GM12891 (cell line): ENCODE data around the gene SRSF9.

ENCODE experiments used
- POLR2A ChIP-seq: IDR thresholded peaks from 2 replicates; pipeline ENCODE4 v1.6.1; 2011; ENCODE audit warnings: low read depth, low read length, control low read depth
- POLR2AphosphoS5 ChIP-seq: IDR thresholded peaks from 2 replicates; pipeline ENCODE4 v1.6.1; 2011; ENCODE audit warnings: low read depth, low read length, control low read depth
- POU2F2 ChIP-seq: IDR thresholded peaks from 2 replicates; pipeline ENCODE4 v1.6.1; 2011; ENCODE audit warnings: low read depth, mild to moderate bottlenecking, control low read depth, low read length, moderate library complexity
- SPI1 ChIP-seq: IDR thresholded peaks from 2 replicates; pipeline ENCODE4 v1.6.1; 2011; ENCODE audit warnings: low read depth, low read length, control low read depth
- TAF1 ChIP-seq: IDR thresholded peaks from 2 replicates; pipeline ENCODE4 v1.6.1; 2011; ENCODE audit warnings: low read depth, low read length, control low read depth

DNA sequence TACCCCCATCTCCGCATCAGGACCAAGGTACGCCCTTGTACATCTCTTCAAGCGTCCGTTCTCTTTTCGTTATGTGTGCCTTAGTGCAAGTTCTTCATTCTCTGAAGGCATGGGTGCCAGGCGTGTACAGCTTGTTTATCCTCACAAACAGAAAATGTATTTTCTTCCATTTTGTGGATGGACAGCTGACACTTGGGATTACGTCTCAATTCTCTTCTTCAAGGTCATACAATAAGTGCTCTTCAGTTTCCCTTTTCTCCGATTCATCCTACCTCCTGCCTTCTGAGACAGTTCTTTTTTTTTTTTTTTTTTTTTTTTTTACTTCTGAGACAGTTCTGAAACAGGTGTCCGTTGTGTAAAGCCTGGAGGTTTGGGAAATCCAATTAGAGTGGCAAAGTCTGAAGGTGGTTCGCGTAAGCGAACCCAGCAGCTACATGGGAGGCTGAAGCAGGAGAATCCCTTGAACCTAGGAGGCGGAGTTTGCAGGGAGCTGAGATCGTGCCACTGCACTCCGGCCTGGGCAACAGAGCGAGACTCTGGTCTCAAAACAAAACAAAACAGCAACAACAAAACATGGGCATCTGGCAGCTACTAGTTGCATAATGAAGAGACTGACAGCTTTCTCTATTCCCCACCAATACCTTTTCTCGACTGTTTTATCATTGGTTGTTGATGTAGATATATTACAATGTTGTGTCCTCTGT lies 30.9 kb downstream of the SRSF9 start:
- TF ChIP-seq POLR2A (no peak), TAF1 (no peak), POLR2AphosphoS5 (no peak), SPI1 (no peak), POU2F2 (no peak)
